Nephron progenitor cell (in vitro differentiated cells): Measurements from ENCODE around the gene RBMS1.
A peak's percentile ranks its signal among the peaks of the same experiment; 100 is the strongest.

Source experiments
- DNase-seq: peaks from one replicate; pipeline ENCODE4 v3.0.0; 2021
- H3K27ac Mint-ChIP-seq: 2 replicates; pipeline ENCODE4 v1.8.0; 2021; ENCODE audit warnings: mild to moderate bottlenecking, moderate library complexity, mixed read lengths
- H3K27me3 Mint-ChIP-seq: 2 replicates; pipeline ENCODE4 v1.8.0; 2021; ENCODE audit warnings: mild to moderate bottlenecking, low read depth, mixed read lengths; ENCODE audit not compliant: poor library complexity
- H3K36me3 Mint-ChIP-seq: 2 replicates; pipeline ENCODE4 v1.8.0; 2021; ENCODE audit warnings: low read depth, mixed read lengths
- H3K4me1 Mint-ChIP-seq: 2 replicates; pipeline ENCODE4 v1.8.0; 2021; ENCODE audit warnings: mixed read lengths
- H3K4me3 Mint-ChIP-seq: 2 replicates; pipeline ENCODE4 v1.8.0; 2021; ENCODE audit warnings: mild to moderate bottlenecking, moderate library complexity, mixed read lengths
- H3K9me3 Mint-ChIP-seq: 2 replicates; pipeline ENCODE4 v1.8.0; 2021; ENCODE audit warnings: mild to moderate bottlenecking, moderate library complexity, mixed read lengths
- CTCF ChIP-seq: fragments of 200-600 bp; sonication (generic); IDR thresholded peaks from 2 replicates; pipeline ENCODE4 v1.5.0; 2021; ENCODE audit warnings: antibody characterized with exemption

Gene RBMS1

GRCh38 chr2:160493227-160494028, at the start of gene RBMS1:
Gene RBMS1 (minus strand): TSS chr2:160493807. CDS start chr2:160493363, 444 bp downstream.
- H3K9me3 Mint-ChIP-seq: no peaks in the 10 kb centered on the region
- peaks cover 6% of the 10 kb centered on the region for H3K27me3 Mint-ChIP-seq
- peaks cover 40% of the 10 kb centered on the region for H3K4me1 Mint-ChIP-seq

GRCh38 chr2:160541745-160542144, 48.1 kb upstream of the RBMS1 start:
- TF ChIP-seq CTCF: no peak
- Mint-ChIP-seq H3K4me3 (no peak overlapping the region), H3K27me3 (peaks cover 8% of the 10 kb centered on the region), H3K27ac (no peak overlapping the region), H3K9me3 (no peaks in the 10 kb centered on the region), H3K4me1 (no peaks in the 10 kb centered on the region), H3K36me3 (no peaks in the 10 kb centered on the region)
- DNase-seq: no peak

More at GRCh38 chr2:160493227-160494028, at the start of gene RBMS1:
- H3K27ac Mint-ChIP-seq: peak within 1 kb of the TSS; percentile 98
- TF ChIP-seq CTCF: no peak
- peak; percentile 76 for DNase-seq
- peak within 1 kb of the TSS; percentile 95 for H3K4me3 Mint-ChIP-seq
- H3K36me3 Mint-ChIP-seq: no peaks in the 10 kb centered on the region

GRCh38 chr2:160538559-160539355, 45.1 kb upstream of the RBMS1 start:
- no peak for DNase-seq
- no peak for TF ChIP-seq CTCF
- Mint-ChIP-seq H3K9me3 (no peaks in the 10 kb centered on the region), H3K4me1 (no peaks in the 10 kb centered on the region), H3K4me3 (no peak overlapping the region), H3K27ac (no peak overlapping the region), H3K27me3 (peaks cover 8% of the 10 kb centered on the region), H3K36me3 (no peaks in the 10 kb centered on the region)

GRCh38 chr2:160538115-160538514, 44.5 kb upstream of the RBMS1 start:
- H3K9me3 Mint-ChIP-seq: no peaks in the 10 kb centered on the region

GRCh38 chr2:160534996-160535395, 41.4 kb upstream of the RBMS1 start:
- H3K4me3 Mint-ChIP-seq: no peak overlapping the region
- no peaks in the 10 kb centered on the region for H3K27me3 Mint-ChIP-seq
- H3K9me3 Mint-ChIP-seq: no peaks in the 10 kb centered on the region
- H3K36me3 Mint-ChIP-seq: no peaks in the 10 kb centered on the region
- peaks cover 15% of the 10 kb centered on the region for H3K4me1 Mint-ChIP-seq
- DNase-seq: no peak
- no peak for TF ChIP-seq CTCF
- no peak overlapping the region for H3K27ac Mint-ChIP-seq

More at GRCh38 chr2:160538115-160538514, 44.5 kb upstream of the RBMS1 start:
- H3K4me1 Mint-ChIP-seq: peaks cover 4% of the 10 kb centered on the region
- H3K27me3 Mint-ChIP-seq: peaks cover 8% of the 10 kb centered on the region
- no peak overlapping the region for H3K27ac Mint-ChIP-seq
- no peak for DNase-seq
- no peak for TF ChIP-seq CTCF
- H3K36me3 Mint-ChIP-seq: no peaks in the 10 kb centered on the region
- no peak overlapping the region for H3K4me3 Mint-ChIP-seq
